ENCODE results near the gene FNDC11.
"Not testable (repeated sequence)": the region's sequence is repeated elsewhere in the genome, so short reads cannot be mapped to it uniquely, and the experiment has no call there.

The FNDC11 gene

GRCh38 chr20:63553251-63553932 lies 567 bp upstream of the FNDC11 start:
- DNase-seq (ENCODE audit: low read depth in 2 of 2): peak; percentile 87 to 90

- DNase-seq (ENCODE audit: low read depth in 2 of 2): no peak
These were observed 661 bp downstream of the FNDC11 start for GRCh38 chr20:63554361-63555278.

- DNase-seq (ENCODE audit: low read depth in 2 of 2): no peak
These were observed 1.9 kb downstream of the FNDC11 start for GRCh38 chr20:63555661-63556381.

GRCh38 chr20:63556873-63557478 lies 3.0 kb downstream of the FNDC11 start:
- DNase-seq (ENCODE audit: low read depth in 2 of 2): no peak

- no peak for DNase-seq (ENCODE audit: low read depth in 2 of 2)
These were observed 3.5 kb downstream of the FNDC11 start for GRCh38 chr20:63557481-63557891.

GRCh38 chr20:63558804-63559484 lies 5.0 kb downstream of the FNDC11 start:
- no peak for DNase-seq (ENCODE audit: low read depth in 2 of 2)

GRCh38 chr20:63559485-63560332 lies 5.8 kb downstream of the FNDC11 start:
- not testable (repeated sequence) for DNase-seq (ENCODE audit: low read depth in 2 of 2)

- no peak for DNase-seq (ENCODE audit: low read depth in 2 of 2)
These were observed 6.4 kb downstream of the FNDC11 start for GRCh38 chr20:63560333-63560805.

- DNase-seq (ENCODE audit: low read depth in 2 of 2): no peak
These were observed 7.1 kb downstream of the FNDC11 start for GRCh38 chr20:63560856-63561609.

GRCh38 chr20:63561624-63562396 lies 7.9 kb downstream of the FNDC11 start:
- no peak for DNase-seq (ENCODE audit: low read depth in 2 of 2)

- no peak for DNase-seq (ENCODE audit: low read depth in 2 of 2)
These were observed 8.7 kb downstream of the FNDC11 start for GRCh38 chr20:63562461-63563224.

GRCh38 chr20:63563225-63563935 lies 9.4 kb downstream of the FNDC11 start:
- DNase-seq (ENCODE audit: low read depth in 2 of 2): no peak

- DNase-seq (ENCODE audit: low read depth in 2 of 2): no peak
These were observed 10.3 kb downstream of the FNDC11 start for GRCh38 chr20:63564036-63564810.

GRCh38 chr20:63565021-63565698 lies 11.2 kb downstream of the FNDC11 start:
- DNase-seq (ENCODE audit: low read depth in 2 of 2): no peak

GRCh38 chr20:63565699-63566335 lies 11.9 kb downstream of the FNDC11 start:
- no peak for DNase-seq (ENCODE audit: low read depth in 2 of 2)

Data from stimulated activated CD4-positive, alpha-beta T cell treated with anti-CD3 and anti-CD28 coated beads, Interleukin-15, amount 100 ng/mL, for 48 hours (primary cell).